Measurements from ENCODE around the gene ISOC2.

DNA sequence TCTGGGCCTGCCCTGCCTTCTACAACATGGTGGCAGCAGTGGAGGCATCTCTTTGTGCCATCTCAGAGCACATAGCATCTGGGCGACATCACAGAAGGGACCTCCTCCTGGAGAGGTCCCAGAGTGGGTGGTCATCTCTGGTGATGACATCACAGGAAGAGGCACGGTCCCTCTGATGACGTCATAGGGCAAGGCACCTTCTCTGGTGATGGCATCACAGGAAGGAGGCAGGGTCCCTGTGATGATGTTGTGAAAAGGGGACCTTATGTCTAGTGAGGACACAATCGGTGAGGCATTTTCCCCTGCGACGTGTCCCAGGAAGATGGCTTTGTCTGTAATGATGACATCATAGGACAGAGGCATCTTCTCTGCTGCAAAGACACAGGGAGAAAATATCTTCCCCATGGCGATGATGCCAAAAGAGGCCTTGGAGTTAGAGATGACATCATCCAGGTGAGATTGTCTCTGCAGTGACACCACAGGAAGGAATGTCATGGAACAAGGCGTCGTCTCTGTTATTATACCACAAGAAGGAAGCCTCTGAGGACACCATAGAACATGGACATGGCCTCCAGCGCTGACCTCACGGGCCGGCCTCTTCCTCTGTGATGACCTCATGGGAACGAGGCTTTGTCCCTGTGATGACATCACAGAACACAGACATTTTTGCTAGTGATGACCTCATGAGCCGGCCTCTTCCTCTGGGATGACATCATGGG is 29.0 kb downstream of the ISOC2 start:
- TF ChIP-seq, protein P1, sequence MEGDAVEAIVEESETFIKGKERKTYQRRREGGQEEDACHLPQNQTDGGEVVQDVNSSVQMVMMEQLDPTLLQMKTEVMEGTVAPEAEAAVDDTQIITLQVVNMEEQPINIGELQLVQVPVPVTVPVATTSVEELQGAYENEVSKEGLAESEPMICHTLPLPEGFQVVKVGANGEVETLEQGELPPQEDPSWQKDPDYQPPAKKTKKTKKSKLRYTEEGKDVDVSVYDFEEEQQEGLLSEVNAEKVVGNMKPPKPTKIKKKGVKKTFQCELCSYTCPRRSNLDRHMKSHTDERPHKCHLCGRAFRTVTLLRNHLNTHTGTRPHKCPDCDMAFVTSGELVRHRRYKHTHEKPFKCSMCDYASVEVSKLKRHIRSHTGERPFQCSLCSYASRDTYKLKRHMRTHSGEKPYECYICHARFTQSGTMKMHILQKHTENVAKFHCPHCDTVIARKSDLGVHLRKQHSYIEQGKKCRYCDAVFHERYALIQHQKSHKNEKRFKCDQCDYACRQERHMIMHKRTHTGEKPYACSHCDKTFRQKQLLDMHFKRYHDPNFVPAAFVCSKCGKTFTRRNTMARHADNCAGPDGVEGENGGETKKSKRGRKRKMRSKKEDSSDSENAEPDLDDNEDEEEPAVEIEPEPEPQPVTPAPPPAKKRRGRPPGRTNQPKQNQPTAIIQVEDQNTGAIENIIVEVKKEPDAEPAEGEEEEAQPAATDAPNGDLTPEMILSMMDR (conservative IDR thresholded peaks at IDR 0.05; ENCODE audit: low read length) = no peak
- TF ChIP-seq EZH2phosphoT487 (IDR thresholded peaks at IDR 0.05; ENCODE audit: borderline replicate concordance) = no peak
